KOPT-K1 (cell line): ENCODE results near the gene MAGOHB.
"Not testable (repeated sequence)": the region's sequence is repeated elsewhere in the genome, so short reads cannot be mapped to it uniquely, and the experiment has no call there.

Experiments
- H3K27ac ChIP-seq: fragments of 200-600 bp; sonication (generic); 2 replicates; pipeline ENCODE4 v1.5.1; 2016; ENCODE audit warnings: antibody characterized with exemption, mild to moderate bottlenecking, low read depth, low read length; ENCODE audit not compliant: poor library complexity, severe bottlenecking
- H3K36me3 ChIP-seq: fragments of 200-600 bp; sonication (generic); 2 replicates; pipeline ENCODE4 v1.5.1; 2017; ENCODE audit warnings: antibody characterized with exemption, mild to moderate bottlenecking, low read length, moderate library complexity; ENCODE audit not compliant: insufficient read depth
- H3K9me3 ChIP-seq: fragments of 200-600 bp; sonication (generic); 2 replicates; pipeline ENCODE4 v1.5.1; 2017; ENCODE audit warnings: antibody characterized with exemption, low read length, mild to moderate bottlenecking; ENCODE audit not compliant: insufficient read depth, poor library complexity, severe bottlenecking

The MAGOHB gene

GRCh38 chr12:10613349-10614055 is at the start of gene MAGOHB:
TSS of gene MAGOHB (minus strand) at chr12:10613609. CDS start at chr12:10613532, 77 bp downstream.
- Histone ChIP-seq H3K36me3 (peaks cover 34% of the 10 kb centered on the region), H3K9me3 (no peaks in the 10 kb centered on the region), H3K27ac (peak within 1 kb of the TSS; percentile 83)

GRCh38 chr12:10661338-10661737 is 47.9 kb upstream of the MAGOHB start:
- no peak overlapping the region for H3K27ac ChIP-seq
- H3K9me3 ChIP-seq, result peaks cover 15% of the 10 kb centered on the region
- no peaks in the 10 kb centered on the region for H3K36me3 ChIP-seq

- Histone ChIP-seq H3K27ac (no peak overlapping the region), H3K9me3 (peaks cover 21% of the 10 kb centered on the region), H3K36me3 (no peaks in the 10 kb centered on the region)
Measured at GRCh38 chr12:10654003-10654402, 40.6 kb upstream of the MAGOHB start.

GRCh38 chr12:10652192-10652591 is 38.8 kb upstream of the MAGOHB start:
- Histone ChIP-seq H3K27ac (no peak overlapping the region), H3K9me3 (peaks cover 23% of the 10 kb centered on the region), H3K36me3 (no peaks in the 10 kb centered on the region)

- H3K9me3 ChIP-seq, result peaks cover 34% of the 10 kb centered on the region
- H3K36me3 ChIP-seq, H3K27ac ChIP-seq: not testable (repeated sequence)
Measured at GRCh38 chr12:10646576-10646975, 33.2 kb upstream of the MAGOHB start.

- H3K9me3 ChIP-seq, result peaks cover 34% of the 10 kb centered on the region
- no peaks in the 10 kb centered on the region for H3K36me3 ChIP-seq
- H3K27ac ChIP-seq, result no peak overlapping the region
Measured at GRCh38 chr12:10645910-10646309, 32.5 kb upstream of the MAGOHB start.

- no peak overlapping the region for H3K27ac ChIP-seq
- H3K9me3 ChIP-seq, result peaks cover 23% of the 10 kb centered on the region
- H3K36me3 ChIP-seq, result no peaks in the 10 kb centered on the region
Measured at GRCh38 chr12:10641735-10642500, 28.5 kb upstream of the MAGOHB start.

GRCh38 chr12:10638728-10639127 is 25.3 kb upstream of the MAGOHB start:
- Histone ChIP-seq H3K36me3 (no peaks in the 10 kb centered on the region), H3K27ac (no peak overlapping the region), H3K9me3 (no peaks in the 10 kb centered on the region)

GRCh38 chr12:10636611-10637010 is 23.2 kb upstream of the MAGOHB start:
- Histone ChIP-seq H3K36me3 (no peaks in the 10 kb centered on the region), H3K9me3 (no peaks in the 10 kb centered on the region), H3K27ac (no peak overlapping the region)

- H3K9me3 ChIP-seq, result no peaks in the 10 kb centered on the region
Measured at GRCh38 chr12:10636124-10636523, 22.7 kb upstream of the MAGOHB start.

GRCh38 chr12:10635306-10635705 is 21.9 kb upstream of the MAGOHB start:
- H3K27ac ChIP-seq, result no peak overlapping the region
- no peaks in the 10 kb centered on the region for H3K36me3 ChIP-seq
- H3K9me3 ChIP-seq, result no peaks in the 10 kb centered on the region

More at GRCh38 chr12:10636124-10636523, 22.7 kb upstream of the MAGOHB start:
- Histone ChIP-seq H3K27ac (no peak overlapping the region), H3K36me3 (no peaks in the 10 kb centered on the region)

- Histone ChIP-seq H3K36me3 (no peaks in the 10 kb centered on the region), H3K9me3 (no peaks in the 10 kb centered on the region), H3K27ac (no peak overlapping the region)
Measured at GRCh38 chr12:10634427-10634826, 21.0 kb upstream of the MAGOHB start.

GRCh38 chr12:10633541-10633940 is 20.1 kb upstream of the MAGOHB start:
- Histone ChIP-seq H3K27ac (no peak overlapping the region), H3K9me3 (no peaks in the 10 kb centered on the region), H3K36me3 (no peaks in the 10 kb centered on the region)

- Histone ChIP-seq H3K36me3 (no peaks in the 10 kb centered on the region), H3K27ac (no peak overlapping the region)
Measured at GRCh38 chr12:10632226-10632625, 18.8 kb upstream of the MAGOHB start.

GRCh38 chr12:10624605-10625004 is 11.2 kb upstream of the MAGOHB start:
- Histone ChIP-seq H3K27ac (no peak overlapping the region), H3K9me3 (no peaks in the 10 kb centered on the region), H3K36me3 (no peaks in the 10 kb centered on the region)

More at GRCh38 chr12:10632226-10632625, 18.8 kb upstream of the MAGOHB start:
- H3K9me3 ChIP-seq, result no peaks in the 10 kb centered on the region
